ENCODE measurements around the gene VENTX. TPM values are rescaled to one million over a fixed set of nuclear protein-coding genes. Genes with fewer than 3 reads are reported as not detected.
A peak's percentile ranks its signal among the peaks of the same experiment; 100 is the strongest.
"Not testable (repeated sequence)": the region's sequence is repeated elsewhere in the genome, so short reads cannot be mapped to it uniquely, and the experiment has no call there.

Gene VENTX
- polyA plus RNA-seq, 6 donors from 2014 or later, result 0.12 to 0.23 (median 0.16) TPM; not detected in 1

GRCh38 chr10:133229265-133230043 is 8.2 kb upstream of the VENTX start:
- Mint-ChIP-seq H3K27ac (peak overlapping the region in 4 of 6 donors; percentile 44 to 92 (median 65)), H3K9me3 (no peaks in the 10 kb centered on the region), H3K4me3 (peak overlapping the region; percentile 74 to 92 (median 86)), H3K36me3 (no peaks in the 10 kb centered on the region), H3K27me3 (peaks cover 23 to 59% (median 28%) of the 10 kb centered on the region in 3 donors), H3K4me1 (peaks cover 19 to 23% (median 23%) of the 10 kb centered on the region in 3 donors)
- DNase-seq, result no peak
- ATAC-seq (ENCODE audit: low read depth in 2 of 2), result peak; percentile 13 to 17

- Mint-ChIP-seq H3K9me3 (no peaks in the 10 kb centered on the region), H3K4me1 (peaks cover 19 to 26% (median 25%) of the 10 kb centered on the region in 3 donors), H3K4me3 (peak within 1 kb of the TSS; percentile 74 to 92 (median 86)), H3K36me3 (no peaks in the 10 kb centered on the region), H3K27ac (peak within 1 kb of the TSS in 4 of 6 donors; percentile 44 to 92 (median 65)), H3K27me3 (peaks cover 22 to 59% (median 28%) of the 10 kb centered on the region in 3 donors)
- ATAC-seq (ENCODE audit: low read depth in 2 of 2) (peak; percentile 11 to 15), DNase-seq (no peak)
Measured at GRCh38 chr10:133230044-133230361, 7.7 kb upstream of the VENTX start, which contains the start of gene UTF1. Gene UTF1, plus strand, starts transcription at chr10:133230217. Its CDS starts 72 bp downstream, at chr10:133230289.

- Mint-ChIP-seq H3K27ac (peak overlapping the region in 1 of 6 donors; percentile 36), H3K36me3 (no peaks in the 10 kb centered on the region), H3K27me3 (peaks cover 22 to 60% (median 28%) of the 10 kb centered on the region in 3 donors), H3K9me3 (no peaks in the 10 kb centered on the region), H3K4me1 (peaks cover 19 to 28% (median 26%) of the 10 kb centered on the region in 3 donors), H3K4me3 (peak overlapping the region; percentile 21 to 90 (median 80))
- DNase-seq (peak; percentile 72), ATAC-seq (ENCODE audit: low read depth in 2 of 2) (peak; percentile 81)
Measured at GRCh38 chr10:133230387-133231195, 7.1 kb upstream of the VENTX start.

GRCh38 chr10:133231244-133231945 is 6.3 kb upstream of the VENTX start:
- no peak for ATAC-seq (ENCODE audit: low read depth in 2 of 2)
- Mint-ChIP-seq H3K27me3 (peaks cover 26 to 57% (median 28%) of the 10 kb centered on the region in 3 donors), H3K4me1 (peaks cover 22 to 26% (median 22%) of the 10 kb centered on the region in 3 donors), H3K9me3 (no peaks in the 10 kb centered on the region), H3K4me3 (peak overlapping the region in 7 of 8 donors; percentile 69 to 91 (median 76)), H3K36me3 (no peaks in the 10 kb centered on the region), H3K27ac (peak overlapping the region in 1 of 6 donors; percentile 15)
- no peak for DNase-seq

GRCh38 chr10:133231946-133232574 is 5.6 kb upstream of the VENTX start:
- H3K27me3 Mint-ChIP-seq, result peaks cover 26 to 50% (median 28%) of the 10 kb centered on the region in 3 donors
- no peaks in the 10 kb centered on the region for H3K9me3 Mint-ChIP-seq

GRCh38 chr10:133234796-133235195 is 2.9 kb upstream of the VENTX start:
- peak overlapping the region; percentile 56 to 83 (median 79) for H3K4me3 Mint-ChIP-seq
- H3K4me1 Mint-ChIP-seq, result peaks cover 15 to 35% (median 20%) of the 10 kb centered on the region in 3 donors
- H3K36me3 Mint-ChIP-seq; H3K9me3 Mint-ChIP-seq; ATAC-seq (ENCODE audit: low read depth in 2 of 2); DNase-seq: not testable (repeated sequence)
- H3K27ac Mint-ChIP-seq, result peak overlapping the region in 2 of 6 donors; percentile 34 to 74
- H3K27me3 Mint-ChIP-seq, result peaks cover 12 to 47% (median 21%) of the 10 kb centered on the region in 3 donors

More at GRCh38 chr10:133231946-133232574, 5.6 kb upstream of the VENTX start:
- Mint-ChIP-seq H3K4me1 (peaks cover 20 to 23% (median 22%) of the 10 kb centered on the region in 3 donors), H3K4me3 (peak overlapping the region in 5 of 8 donors; percentile 48 to 91 (median 70)), H3K27ac (no peak overlapping the region), H3K36me3 (no peaks in the 10 kb centered on the region)
- no peak for ATAC-seq (ENCODE audit: low read depth in 2 of 2)
- no peak for DNase-seq

- Mint-ChIP-seq H3K27me3 (peaks cover 12 to 47% (median 21%) of the 10 kb centered on the region in 3 donors), H3K27ac (peak overlapping the region in 3 of 6 donors; percentile 34 to 88 (median 87)), H3K9me3 (no peaks in the 10 kb centered on the region), H3K36me3 (no peaks in the 10 kb centered on the region), H3K4me3 (peak overlapping the region; percentile 66 to 93 (median 84)), H3K4me1 (peaks cover 15 to 40% (median 20%) of the 10 kb centered on the region in 3 donors)
- DNase-seq (no peak), ATAC-seq (ENCODE audit: low read depth in 2 of 2) (peak; percentile 10 to 20)
Measured at GRCh38 chr10:133235265-133235855, 2.3 kb upstream of the VENTX start.

GRCh38 chr10:133235932-133236331 is 1.7 kb upstream of the VENTX start:
- H3K27ac Mint-ChIP-seq, result peak overlapping the region in 2 of 6 donors; percentile 87 to 88
- peaks cover 12 to 47% (median 25%) of the 10 kb centered on the region in 3 donors for H3K27me3 Mint-ChIP-seq
- no peaks in the 10 kb centered on the region for H3K36me3 Mint-ChIP-seq
- no peak for DNase-seq
- peaks cover 16 to 45% (median 25%) of the 10 kb centered on the region in 3 donors for H3K4me1 Mint-ChIP-seq
- H3K9me3 Mint-ChIP-seq, result no peaks in the 10 kb centered on the region
- peak overlapping the region; percentile 66 to 93 (median 84) for H3K4me3 Mint-ChIP-seq
- peak; percentile 37 for ATAC-seq (ENCODE audit: low read depth in 2 of 2)

GRCh38 chr10:133236401-133237240 is 1.0 kb upstream of the VENTX start:
- ATAC-seq (ENCODE audit: low read depth in 2 of 2) (no peak), DNase-seq (no peak)
- no peaks in the 10 kb centered on the region for H3K9me3 Mint-ChIP-seq
- no peaks in the 10 kb centered on the region for H3K36me3 Mint-ChIP-seq
- H3K4me3 Mint-ChIP-seq, result peak overlapping the region in 3 of 8 donors; percentile 5 to 72 (median 26)
- peaks cover 6 to 40% (median 26%) of the 10 kb centered on the region in 3 donors for H3K27me3 Mint-ChIP-seq
- H3K4me1 Mint-ChIP-seq, result peaks cover 12 to 48% (median 29%) of the 10 kb centered on the region in 3 donors
- no peak overlapping the region for H3K27ac Mint-ChIP-seq

- Mint-ChIP-seq H3K9me3 (no peaks in the 10 kb centered on the region), H3K4me1 (peaks cover 12 to 53% (median 34%) of the 10 kb centered on the region in 3 donors), H3K27ac (peak overlapping the region in 1 of 6 donors; percentile 59), H3K4me3 (peak overlapping the region in 7 of 8 donors; percentile 12 to 86 (median 72)), H3K27me3 (peaks cover 0 to 34% (median 26%) of the 10 kb centered on the region in 3 donors), H3K36me3 (no peaks in the 10 kb centered on the region)
- ATAC-seq (ENCODE audit: low read depth in 2 of 2), result no peak
- no peak for DNase-seq
Measured at GRCh38 chr10:133237241-133237587, 441 bp upstream of the VENTX start.

GRCh38 chr10:133238466-133238804 is 780 bp downstream of the VENTX start:
- Mint-ChIP-seq H3K27me3 (peaks cover 0 to 33% (median 26%) of the 10 kb centered on the region in 3 donors), H3K4me3 (peak overlapping the region in 2 of 8 donors; percentile 30 to 43), H3K36me3 (no peaks in the 10 kb centered on the region), H3K27ac (no peak overlapping the region), H3K9me3 (no peaks in the 10 kb centered on the region), H3K4me1 (peaks cover 21 to 65% (median 43%) of the 10 kb centered on the region in 3 donors)
- ATAC-seq (ENCODE audit: low read depth in 2 of 2) (no peak), DNase-seq (no peak)

All from naive B cell (primary cell).